RWPE2 (cell line): Measurements from ENCODE around the gene SLC29A3.

Experiments
- ATAC-seq: fragments of 200-7000 bp; cut with Tn5 transposase; 3 replicates; pipeline ENCODE4 v1.9.1; 2021; ENCODE audit warnings: low read depth
- DNase-seq: peaks from one replicate; pipeline ENCODE4 v3.0.0-alpha.2; 2020; ENCODE audit warnings: low spot score
- H3K27ac ChIP-seq: fragments of 450-650 bp; 2 replicates; pipeline ENCODE4 v1.5.1; 2017; ENCODE audit warnings: mild to moderate bottlenecking; ENCODE audit not compliant: poor library complexity, severe bottlenecking
- H3K27me3 ChIP-seq: fragments of 250-450 bp; sonication (Bioruptor Pico); 2 replicates; pipeline ENCODE4 v1.5.1; 2021; ENCODE audit warnings: mild to moderate bottlenecking, moderate library complexity; ENCODE audit not compliant: insufficient read depth, poor library complexity, severe bottlenecking
- H3K36me3 ChIP-seq: fragments of 250-450 bp; sonication (Bioruptor Pico); 2 replicates; pipeline ENCODE4 v1.5.1; 2020; ENCODE audit warnings: low read depth, mild to moderate bottlenecking, moderate library complexity
- H3K4me1 ChIP-seq: fragments of 250-450 bp; sonication (Bioruptor Pico); 2 replicates; pipeline ENCODE4 v1.5.1; 2021; ENCODE audit warnings: mild to moderate bottlenecking, moderate library complexity; ENCODE audit not compliant: insufficient read depth, poor library complexity, severe bottlenecking
- H3K4me3 ChIP-seq: fragments of 250-450 bp; sonication (Bioruptor Pico); 2 replicates; pipeline ENCODE4 v1.5.1; 2021; ENCODE audit warnings: mild to moderate bottlenecking, moderate library complexity; ENCODE audit not compliant: severe bottlenecking
- H3K9me3 ChIP-seq: fragments of 250-450 bp; sonication (Bioruptor Pico); 2 replicates; pipeline ENCODE4 v1.5.1; 2021; ENCODE audit warnings: mild to moderate bottlenecking, moderate library complexity; ENCODE audit not compliant: severe bottlenecking
- TF ChIP-seq, protein P1 (sequence below): fragments of 450-650 bp; IDR thresholded peaks from one replicate; pipeline ENCODE4 v1.5.1; 2017; ENCODE audit warnings: mild to moderate bottlenecking, moderate library complexity; ENCODE audit not compliant: poor library complexity, severe bottlenecking

SLC29A3 gene

GRCh38 chr10:71319042-71319799, at the start of gene SLC29A3:
TSS of gene SLC29A3 (plus strand) at chr10:71319259. CDS start at chr10:71319310, 51 bp downstream.
- DNase-seq (no peak), ATAC-seq (peak; percentile 92)
- H3K4me1 ChIP-seq: no peaks in the 10 kb centered on the region
- peak within 1 kb of the TSS; percentile 47 for H3K4me3 ChIP-seq
- H3K27ac ChIP-seq: no peak within 1 kb of the TSS
- no peaks in the 10 kb centered on the region for H3K27me3 ChIP-seq
- TF ChIP-seq, protein P1, sequence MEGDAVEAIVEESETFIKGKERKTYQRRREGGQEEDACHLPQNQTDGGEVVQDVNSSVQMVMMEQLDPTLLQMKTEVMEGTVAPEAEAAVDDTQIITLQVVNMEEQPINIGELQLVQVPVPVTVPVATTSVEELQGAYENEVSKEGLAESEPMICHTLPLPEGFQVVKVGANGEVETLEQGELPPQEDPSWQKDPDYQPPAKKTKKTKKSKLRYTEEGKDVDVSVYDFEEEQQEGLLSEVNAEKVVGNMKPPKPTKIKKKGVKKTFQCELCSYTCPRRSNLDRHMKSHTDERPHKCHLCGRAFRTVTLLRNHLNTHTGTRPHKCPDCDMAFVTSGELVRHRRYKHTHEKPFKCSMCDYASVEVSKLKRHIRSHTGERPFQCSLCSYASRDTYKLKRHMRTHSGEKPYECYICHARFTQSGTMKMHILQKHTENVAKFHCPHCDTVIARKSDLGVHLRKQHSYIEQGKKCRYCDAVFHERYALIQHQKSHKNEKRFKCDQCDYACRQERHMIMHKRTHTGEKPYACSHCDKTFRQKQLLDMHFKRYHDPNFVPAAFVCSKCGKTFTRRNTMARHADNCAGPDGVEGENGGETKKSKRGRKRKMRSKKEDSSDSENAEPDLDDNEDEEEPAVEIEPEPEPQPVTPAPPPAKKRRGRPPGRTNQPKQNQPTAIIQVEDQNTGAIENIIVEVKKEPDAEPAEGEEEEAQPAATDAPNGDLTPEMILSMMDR: peak; percentile 83
- H3K36me3 ChIP-seq: no peaks in the 10 kb centered on the region
- H3K9me3 ChIP-seq: no peaks in the 10 kb centered on the region

DNA sequence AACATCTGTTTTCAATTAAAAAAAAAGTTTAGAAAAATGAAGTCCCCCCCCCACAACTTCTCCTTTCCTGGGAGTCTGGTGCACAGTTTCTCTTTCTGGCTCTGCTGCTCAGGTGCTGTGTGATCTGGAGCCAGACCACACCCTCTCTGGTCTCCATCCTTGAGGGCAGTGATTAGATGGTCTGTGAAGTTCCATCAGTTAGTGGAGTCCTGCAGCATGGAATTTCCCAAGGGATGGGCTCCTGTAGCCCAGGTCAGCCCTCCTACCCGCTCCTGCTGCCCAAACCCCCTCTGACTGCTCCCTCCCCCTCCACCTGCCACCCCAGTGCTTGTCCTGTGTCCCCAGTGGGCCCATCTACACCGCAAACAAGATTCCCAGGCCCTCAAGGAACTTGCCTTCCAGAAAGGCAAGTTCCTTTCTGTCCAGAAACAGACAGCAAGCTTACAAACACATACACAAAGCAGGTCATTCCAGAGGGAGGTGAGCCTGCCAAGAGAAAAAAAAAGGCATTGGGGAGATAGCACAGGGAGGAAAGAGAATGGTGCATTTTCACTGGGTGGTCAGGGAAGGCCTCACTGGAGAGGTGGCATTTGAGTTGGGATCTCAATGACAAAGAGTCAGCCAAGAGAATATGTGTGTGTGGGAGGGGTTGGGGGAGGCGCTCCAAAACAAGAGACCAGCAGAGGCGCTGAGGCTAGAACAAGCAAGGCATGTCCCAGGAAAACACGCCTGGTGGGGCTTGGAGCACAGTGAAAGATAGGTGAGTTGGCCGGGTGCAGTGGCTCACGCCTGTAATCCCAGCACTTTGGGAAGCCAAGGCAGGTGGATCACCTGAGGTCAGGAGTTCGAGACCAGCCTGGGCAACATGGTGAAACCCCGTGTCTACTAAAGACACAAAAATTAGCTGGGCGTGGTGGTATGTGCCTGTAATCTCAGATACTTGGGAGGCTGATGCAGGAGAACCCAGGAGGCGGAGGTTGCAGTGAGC, 49.5 kb upstream of the SLC29A3 start:
- ATAC-seq (peak; percentile 5; the same call in 1 of the 3 replicates), DNase-seq (no peak)
- Histone ChIP-seq H3K9me3 (no peaks in the 10 kb centered on the region), H3K27me3 (no peaks in the 10 kb centered on the region), H3K4me1 (peaks cover 12% of the 10 kb centered on the region), H3K36me3 (no peaks in the 10 kb centered on the region), H3K4me3 (no peak overlapping the region), H3K27ac (no peak overlapping the region)
- TF ChIP-seq, protein P1: no peak

DNA sequence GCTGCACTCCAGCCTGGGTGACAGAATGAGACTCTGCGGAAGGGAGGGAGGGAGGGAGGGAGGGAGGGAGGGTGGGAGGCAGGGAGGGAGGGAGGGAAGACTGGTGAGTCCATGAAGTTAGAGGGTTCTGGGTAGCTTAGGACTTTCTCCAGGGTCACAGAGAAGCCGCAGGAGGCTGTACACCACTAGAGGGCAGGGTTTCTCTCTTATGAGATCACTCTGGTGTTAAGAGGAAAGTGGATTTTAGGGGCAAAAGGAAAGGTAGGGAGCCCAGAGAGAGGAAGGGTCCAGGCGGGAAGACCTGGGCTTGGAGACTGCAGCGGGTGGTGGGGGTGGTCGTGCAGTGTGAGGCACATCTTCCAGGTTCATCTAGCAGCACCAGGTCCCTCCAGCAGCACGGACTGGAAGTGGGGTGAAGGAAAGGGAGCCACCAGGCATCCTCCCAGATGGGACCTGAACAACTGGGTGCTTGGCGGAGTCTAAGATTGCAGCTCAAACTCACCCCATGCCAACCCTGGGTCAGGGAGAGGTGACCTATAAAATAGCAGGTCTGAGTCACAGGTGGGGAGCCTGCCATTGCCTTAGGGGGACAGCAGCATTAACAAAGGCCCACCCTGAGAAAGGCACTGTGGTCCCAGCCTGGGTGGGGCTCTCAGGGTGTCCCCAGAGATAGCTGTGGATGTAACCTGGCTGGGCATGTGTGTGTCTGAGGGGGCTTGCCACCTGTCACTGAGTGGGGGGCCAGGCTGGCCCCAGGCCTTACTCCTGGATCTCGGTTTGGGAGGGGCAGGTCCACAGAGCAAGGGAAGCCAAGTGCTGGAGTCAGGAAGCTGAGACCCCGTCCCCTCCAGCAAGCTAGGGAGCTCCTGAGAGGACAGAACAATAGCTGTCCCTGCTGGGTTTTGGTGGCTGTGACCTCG, 48.5 kb upstream of the SLC29A3 start:
- peaks cover 12% of the 10 kb centered on the region for H3K4me1 ChIP-seq
- H3K9me3 ChIP-seq: no peaks in the 10 kb centered on the region
- no peak overlapping the region for H3K4me3 ChIP-seq
- ATAC-seq (peak; percentile 71), DNase-seq (no peak)
- TF ChIP-seq, protein P1: peak; percentile 56
- no peaks in the 10 kb centered on the region for H3K27me3 ChIP-seq
- H3K27ac ChIP-seq: no peak overlapping the region
- no peaks in the 10 kb centered on the region for H3K36me3 ChIP-seq

DNA sequence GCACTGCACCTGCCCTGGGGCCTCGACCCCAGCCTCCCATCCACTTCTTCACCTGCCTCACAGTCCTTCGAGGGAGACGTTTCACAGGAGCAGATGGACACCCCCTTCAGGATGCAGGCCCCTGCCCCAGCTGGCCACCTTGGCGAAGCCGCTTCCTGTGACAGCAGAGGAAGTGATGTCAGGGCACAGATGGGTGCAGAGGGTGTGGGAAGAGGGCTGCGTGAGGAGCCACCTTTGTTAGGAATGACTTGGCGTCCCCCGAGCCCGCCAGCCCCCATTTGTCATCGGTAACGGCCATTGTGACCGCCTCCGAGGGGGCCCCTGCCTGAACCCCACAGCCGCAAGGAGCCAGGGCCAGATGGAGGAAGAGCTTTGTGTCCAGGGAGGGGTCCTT, 47.4 kb upstream of the SLC29A3 start:
- peaks cover 1% of the 10 kb centered on the region for H3K4me1 ChIP-seq
- TF ChIP-seq, protein P1: no peak
- ATAC-seq (no peak), DNase-seq (no peak)
- H3K27ac ChIP-seq: no peak overlapping the region
- H3K9me3 ChIP-seq: no peaks in the 10 kb centered on the region
- no peaks in the 10 kb centered on the region for H3K27me3 ChIP-seq
- H3K36me3 ChIP-seq: no peaks in the 10 kb centered on the region
- H3K4me3 ChIP-seq: no peak overlapping the region
